Measurements from ENCODE around the gene ZKSCAN5. TPM values are rescaled to one million over a fixed set of nuclear protein-coding genes. Genes with fewer than 3 reads are reported as not detected.
"Not testable (repeated sequence)": the region's sequence is repeated elsewhere in the genome, so short reads cannot be mapped to it uniquely, and the experiment has no call there.

ZKSCAN5 gene
- total and polyA plus RNA-seq, 4 donors, result 14.6 to 17.3 (median 14.9) TPM

- Histone ChIP-seq H3K4me1 (ENCODE audit: control insufficient read depth, insufficient read depth, low read length) (peaks cover 7% of the 10 kb centered on the region), H3K9me3 (ENCODE audit: control insufficient read depth, insufficient read depth, low read length) (no peaks in the 10 kb centered on the region), H3K27me3 (ENCODE audit: control insufficient read depth, insufficient read depth, low read length) (no peaks in the 10 kb centered on the region), H3K4me3 (ENCODE audit: low read depth, low read length) (no peak overlapping the region), H3K27ac (ENCODE audit: low read depth, low read length) (no peak overlapping the region), H3K36me3 (ENCODE audit: control insufficient read depth, insufficient read depth, low read length) (peaks cover 57% of the 10 kb centered on the region)
- 100% methylated on average over 1 of the region's 6 CpGs for WGBS (ENCODE audit: insufficient coverage)
- DNase-seq (ENCODE audit: low read depth in 4 of 6, low spot score in 6 of 6), result no peak
Measured at GRCh38 chr7:99493823-99494222, 10.6 kb upstream of the ZKSCAN5 start.

- no CpG with 5 or more reads among the region's 6 CpGs for WGBS (ENCODE audit: insufficient coverage)
- Histone ChIP-seq H3K36me3 (ENCODE audit: control insufficient read depth, insufficient read depth, low read length) (peaks cover 39% of the 10 kb centered on the region), H3K4me1 (ENCODE audit: control insufficient read depth, insufficient read depth, low read length) (peaks cover 21% of the 10 kb centered on the region), H3K4me3 (ENCODE audit: low read depth, low read length) (peak overlapping the region; percentile 92), H3K9me3 (ENCODE audit: control insufficient read depth, insufficient read depth, low read length) (no peaks in the 10 kb centered on the region), H3K27ac (ENCODE audit: low read depth, low read length) (no peak overlapping the region), H3K27me3 (ENCODE audit: control insufficient read depth, insufficient read depth, low read length) (no peaks in the 10 kb centered on the region)
- DNase-seq (ENCODE audit: low read depth in 4 of 6, low spot score in 6 of 6), result no peak
Measured at GRCh38 chr7:99497766-99498545, 6.5 kb upstream of the ZKSCAN5 start.

GRCh38 chr7:99498546-99498944 is 5.9 kb upstream of the ZKSCAN5 start:
- Histone ChIP-seq H3K36me3 (ENCODE audit: control insufficient read depth, insufficient read depth, low read length) (peaks cover 34% of the 10 kb centered on the region), H3K9me3 (ENCODE audit: control insufficient read depth, insufficient read depth, low read length) (no peaks in the 10 kb centered on the region), H3K4me1 (ENCODE audit: control insufficient read depth, insufficient read depth, low read length) (peaks cover 21% of the 10 kb centered on the region), H3K27me3 (ENCODE audit: control insufficient read depth, insufficient read depth, low read length) (no peaks in the 10 kb centered on the region), H3K27ac (ENCODE audit: low read depth, low read length) (no peak overlapping the region), H3K4me3 (ENCODE audit: low read depth, low read length) (peak overlapping the region; percentile 92)
- no peak for DNase-seq (ENCODE audit: low read depth in 4 of 6, low spot score in 6 of 6)
- WGBS (ENCODE audit: insufficient coverage), result 73% methylated on average over 9 of the region's 11 CpGs

- H3K4me3 ChIP-seq (ENCODE audit: low read depth, low read length), result peak overlapping the region; percentile 92
- peak overlapping the region; percentile 95 for H3K27ac ChIP-seq (ENCODE audit: low read depth, low read length)
- H3K4me1 ChIP-seq (ENCODE audit: control insufficient read depth, insufficient read depth, low read length), result peaks cover 25% of the 10 kb centered on the region
- WGBS (ENCODE audit: insufficient coverage), result 0% methylated on average over 12 of the region's 14 CpGs
- H3K27me3 ChIP-seq (ENCODE audit: control insufficient read depth, insufficient read depth, low read length), result no peaks in the 10 kb centered on the region
- H3K36me3 ChIP-seq (ENCODE audit: control insufficient read depth, insufficient read depth, low read length), result peaks cover 28% of the 10 kb centered on the region
- H3K9me3 ChIP-seq (ENCODE audit: control insufficient read depth, insufficient read depth, low read length), result no peaks in the 10 kb centered on the region
- no peak for DNase-seq (ENCODE audit: low read depth in 4 of 6, low spot score in 6 of 6)
Measured at GRCh38 chr7:99499371-99499720, 5.1 kb upstream of the ZKSCAN5 start.

- no peaks in the 10 kb centered on the region for H3K27me3 ChIP-seq (ENCODE audit: control insufficient read depth, insufficient read depth, low read length)
- H3K4me1 ChIP-seq (ENCODE audit: control insufficient read depth, insufficient read depth, low read length), result peaks cover 25% of the 10 kb centered on the region
- H3K36me3 ChIP-seq (ENCODE audit: control insufficient read depth, insufficient read depth, low read length), result peaks cover 22% of the 10 kb centered on the region
- DNase-seq (ENCODE audit: low read depth in 4 of 6, low spot score in 6 of 6), result peak; percentile 85 to 98 (median 92)
- H3K9me3 ChIP-seq (ENCODE audit: control insufficient read depth, insufficient read depth, low read length), result no peaks in the 10 kb centered on the region
- WGBS (ENCODE audit: insufficient coverage), result under 1% methylated on average over 65 of the region's 68 CpGs
- peak within 1 kb of the TSS; percentile 92 for H3K4me3 ChIP-seq (ENCODE audit: low read depth, low read length)
- H3K27ac ChIP-seq (ENCODE audit: low read depth, low read length), result peak within 1 kb of the TSS; percentile 95
Measured at GRCh38 chr7:99499721-99500636, 4.5 kb upstream of the ZKSCAN5 start, which contains the start of gene ZNF394. Gene ZNF394 (minus strand): TSS chr7:99500281. CDS start chr7:99500093, 188 bp downstream.

- WGBS (ENCODE audit: insufficient coverage), result 50% methylated on average over 6 of the region's 16 CpGs
- no peaks in the 10 kb centered on the region for H3K27me3 ChIP-seq (ENCODE audit: control insufficient read depth, insufficient read depth, low read length)
- H3K36me3 ChIP-seq (ENCODE audit: control insufficient read depth, insufficient read depth, low read length), result peaks cover 15% of the 10 kb centered on the region
- no peaks in the 10 kb centered on the region for H3K9me3 ChIP-seq (ENCODE audit: control insufficient read depth, insufficient read depth, low read length)
- DNase-seq (ENCODE audit: low read depth in 4 of 6, low spot score in 6 of 6), result no peak
- H3K27ac ChIP-seq (ENCODE audit: low read depth, low read length), result peak overlapping the region; percentile 95
- peak overlapping the region; percentile 92 for H3K4me3 ChIP-seq (ENCODE audit: low read depth, low read length)
- peaks cover 25% of the 10 kb centered on the region for H3K4me1 ChIP-seq (ENCODE audit: control insufficient read depth, insufficient read depth, low read length)
Measured at GRCh38 chr7:99500637-99501009, 3.8 kb upstream of the ZKSCAN5 start.

GRCh38 chr7:99501236-99501635 is 3.2 kb upstream of the ZKSCAN5 start:
- 89% methylated on average over 6 of the region's 12 CpGs for WGBS (ENCODE audit: insufficient coverage)
- Histone ChIP-seq H3K4me1 (ENCODE audit: control insufficient read depth, insufficient read depth, low read length) (peaks cover 30% of the 10 kb centered on the region), H3K36me3 (ENCODE audit: control insufficient read depth, insufficient read depth, low read length) (peaks cover 16% of the 10 kb centered on the region)
- not testable (repeated sequence) for H3K9me3 ChIP-seq (ENCODE audit: control insufficient read depth, insufficient read depth, low read length); DNase-seq (ENCODE audit: low read depth in 4 of 6, low spot score in 6 of 6); H3K4me3 ChIP-seq (ENCODE audit: low read depth, low read length); H3K27me3 ChIP-seq (ENCODE audit: control insufficient read depth, insufficient read depth, low read length); H3K27ac ChIP-seq (ENCODE audit: low read depth, low read length)

GRCh38 chr7:99504281-99504602 is 220 bp upstream of the ZKSCAN5 start:
- Histone ChIP-seq H3K27ac (ENCODE audit: low read depth, low read length) (peak overlapping the region; percentile 98), H3K36me3 (ENCODE audit: control insufficient read depth, insufficient read depth, low read length) (peaks cover 11% of the 10 kb centered on the region), H3K4me3 (ENCODE audit: low read depth, low read length) (peak overlapping the region; percentile 87), H3K4me1 (ENCODE audit: control insufficient read depth, insufficient read depth, low read length) (peaks cover 25% of the 10 kb centered on the region), H3K27me3 (ENCODE audit: control insufficient read depth, insufficient read depth, low read length) (no peaks in the 10 kb centered on the region), H3K9me3 (ENCODE audit: control insufficient read depth, insufficient read depth, low read length) (no peaks in the 10 kb centered on the region)
- DNase-seq (ENCODE audit: low read depth in 4 of 6, low spot score in 6 of 6), result peak in 1 of 6 donors; percentile 99
- 11% methylated on average over 19 of the region's 19 CpGs for WGBS (ENCODE audit: insufficient coverage)

- Histone ChIP-seq H3K9me3 (ENCODE audit: control insufficient read depth, insufficient read depth, low read length) (no peaks in the 10 kb centered on the region), H3K27ac (ENCODE audit: low read depth, low read length) (peak overlapping the region; percentile 98), H3K36me3 (ENCODE audit: control insufficient read depth, insufficient read depth, low read length) (peaks cover 21% of the 10 kb centered on the region), H3K4me1 (ENCODE audit: control insufficient read depth, insufficient read depth, low read length) (peaks cover 21% of the 10 kb centered on the region), H3K27me3 (ENCODE audit: control insufficient read depth, insufficient read depth, low read length) (no peaks in the 10 kb centered on the region), H3K4me3 (ENCODE audit: low read depth, low read length) (peak overlapping the region; percentile 87)
- 0% methylated on average over 8 of the region's 11 CpGs for WGBS (ENCODE audit: insufficient coverage)
- no peak for DNase-seq (ENCODE audit: low read depth in 4 of 6, low spot score in 6 of 6)
Measured at GRCh38 chr7:99505324-99505662, 831 bp downstream of the ZKSCAN5 start.
